ES-I3 (cell line): ENCODE results near the gene SOX8.
A peak's percentile ranks its signal among the peaks of the same experiment; 100 is the strongest.

ENCODE experiments used
- H3K36me3 ChIP-seq: 2 replicates; pipeline ENCODE4 v1.6.1; 2013; ENCODE audit warnings: mild to moderate bottlenecking, low read length, control low read depth, moderate library complexity; ENCODE audit not compliant: insufficient read depth
- H3K4me1 ChIP-seq: 2 replicates; pipeline ENCODE4 v1.6.1; 2013; ENCODE audit warnings: mild to moderate bottlenecking, control low read depth, low read length; ENCODE audit not compliant: insufficient read depth
- H3K9ac ChIP-seq: 2 replicates; pipeline ENCODE4 v1.6.1; 2013; ENCODE audit warnings: low read depth, mild to moderate bottlenecking, low read length, moderate library complexity
- H3K9me3 ChIP-seq: 2 replicates; pipeline ENCODE4 v1.6.1; 2013; ENCODE audit warnings: mild to moderate bottlenecking, low read length, moderate library complexity; ENCODE audit not compliant: control insufficient read depth, insufficient read depth

SOX8 gene

DNA sequence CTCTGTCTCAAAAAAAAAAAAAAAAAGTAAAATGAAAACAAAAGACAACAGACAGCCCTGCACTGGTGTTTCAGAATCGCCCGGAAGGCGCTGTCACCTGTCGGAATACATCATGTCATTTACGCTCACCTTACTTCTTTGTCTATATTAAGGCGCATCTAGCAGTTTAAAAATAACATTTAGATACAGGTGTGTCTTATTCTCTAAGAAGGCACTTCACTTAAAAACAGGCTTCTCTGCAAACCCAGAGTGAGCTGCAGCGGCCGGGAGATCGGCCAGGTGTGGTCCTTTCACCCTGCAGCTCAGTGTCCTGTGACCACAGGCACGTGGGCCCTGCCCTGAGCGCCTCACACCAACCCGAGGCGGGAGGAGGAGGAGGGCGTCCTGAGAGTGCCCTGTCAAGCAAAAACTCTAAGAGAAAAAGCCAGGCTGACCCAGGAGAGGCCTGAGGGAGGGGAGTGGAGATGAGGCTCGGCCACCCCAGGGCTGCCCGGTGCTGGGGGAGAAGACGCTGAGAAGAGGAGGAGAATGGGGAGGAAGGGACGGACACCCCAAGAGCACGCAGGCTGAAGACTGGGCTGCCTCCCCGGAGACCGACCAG, 7.5 kb upstream of the SOX8 start:
- no peaks in the 10 kb centered on the region for H3K4me1 ChIP-seq

DNA sequence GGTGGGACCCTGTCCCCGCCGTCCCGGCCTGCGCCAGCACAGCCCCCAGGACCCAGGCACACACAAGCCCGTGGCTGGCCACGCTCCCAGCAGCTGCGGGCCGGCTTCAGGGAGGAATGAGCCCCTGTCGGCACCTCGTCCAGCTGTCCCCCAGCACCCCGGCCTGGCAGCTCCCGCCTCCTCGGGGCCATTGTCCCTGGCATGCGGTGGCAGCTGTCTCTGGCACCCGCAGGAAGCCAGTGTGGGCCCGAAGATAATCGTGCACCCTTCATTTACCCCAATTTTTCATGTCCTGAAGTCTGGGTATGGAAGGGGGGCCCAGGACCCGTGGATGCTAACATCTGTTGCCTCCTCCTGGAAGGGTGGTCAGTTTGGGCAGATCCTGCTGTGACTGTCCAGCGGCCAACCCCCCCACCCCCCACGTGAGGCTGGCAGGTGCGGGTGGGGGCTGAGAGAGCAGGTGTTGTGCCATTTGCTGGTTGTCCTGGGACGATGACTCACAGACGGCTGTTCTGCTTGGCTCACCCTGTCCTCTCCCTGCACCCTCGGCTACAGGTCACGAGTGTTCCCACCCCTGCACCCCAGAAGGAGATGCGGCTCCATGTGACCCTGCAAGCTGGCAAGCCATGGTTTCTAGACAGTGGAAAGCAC, 6.8 kb upstream of the SOX8 start:
- Histone ChIP-seq H3K9ac (no peak overlapping the region), H3K4me1 (no peaks in the 10 kb centered on the region), H3K9me3 (no peaks in the 10 kb centered on the region), H3K36me3 (no peaks in the 10 kb centered on the region)

More for the DNA sequence above, 7.5 kb upstream of the SOX8 start:
- Histone ChIP-seq H3K9ac (no peak overlapping the region), H3K9me3 (no peaks in the 10 kb centered on the region), H3K36me3 (no peaks in the 10 kb centered on the region)

DNA sequence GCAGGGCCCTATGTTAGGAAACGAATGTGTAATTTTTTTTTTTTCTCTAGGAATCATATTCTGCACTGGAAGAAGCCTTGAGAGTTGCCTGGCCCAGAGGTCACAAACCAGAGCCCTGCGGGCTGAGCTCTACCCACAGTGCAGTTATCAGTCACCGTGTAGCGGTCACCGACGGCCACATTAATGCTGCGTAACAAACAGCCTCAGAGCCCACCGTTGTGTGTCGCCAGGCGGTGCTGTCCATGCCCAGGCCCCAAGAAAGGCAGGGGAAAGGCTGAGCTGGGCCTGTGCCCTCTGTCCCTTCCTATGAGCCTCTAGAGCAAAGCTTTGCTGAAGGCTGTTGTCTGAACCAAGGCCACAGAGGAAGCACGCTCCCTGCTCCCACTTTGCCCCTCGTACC, 6.3 kb upstream of the SOX8 start:
- H3K9ac ChIP-seq = no peak overlapping the region

DNA sequence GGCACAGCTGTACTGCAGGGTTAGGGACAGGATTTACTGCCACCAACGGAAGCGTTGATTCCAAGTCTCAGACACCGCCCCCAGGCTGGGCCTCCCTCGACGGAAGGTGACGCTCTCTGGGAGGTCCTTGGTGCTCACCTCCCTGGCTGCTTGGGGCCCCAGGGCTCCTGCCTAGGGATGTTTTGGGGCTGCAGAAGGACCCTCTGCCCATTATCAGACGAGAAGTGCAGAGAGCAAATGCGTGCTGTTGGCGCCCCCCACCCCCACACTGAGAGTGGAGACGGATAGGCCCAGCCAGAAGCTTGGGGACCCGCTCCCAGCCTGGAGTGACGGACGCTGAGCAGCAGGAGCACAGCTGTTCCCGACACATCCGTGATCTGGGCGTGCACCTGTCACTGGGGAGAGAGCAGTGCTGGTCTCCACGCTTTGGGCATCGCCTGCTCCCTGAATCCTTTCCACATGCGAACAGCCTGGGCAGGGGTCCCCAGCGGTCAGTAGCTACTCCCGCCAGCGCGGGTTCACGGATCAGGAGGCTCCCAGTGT, 5.1 kb upstream of the SOX8 start:
- no peaks in the 10 kb centered on the region for H3K9me3 ChIP-seq
- no peak overlapping the region for H3K9ac ChIP-seq
- no peaks in the 10 kb centered on the region for H3K36me3 ChIP-seq
- H3K4me1 ChIP-seq = no peaks in the 10 kb centered on the region

More for the DNA sequence above, 6.3 kb upstream of the SOX8 start:
- H3K4me1 ChIP-seq = no peaks in the 10 kb centered on the region
- no peaks in the 10 kb centered on the region for H3K36me3 ChIP-seq
- H3K9me3 ChIP-seq = no peaks in the 10 kb centered on the region

DNA sequence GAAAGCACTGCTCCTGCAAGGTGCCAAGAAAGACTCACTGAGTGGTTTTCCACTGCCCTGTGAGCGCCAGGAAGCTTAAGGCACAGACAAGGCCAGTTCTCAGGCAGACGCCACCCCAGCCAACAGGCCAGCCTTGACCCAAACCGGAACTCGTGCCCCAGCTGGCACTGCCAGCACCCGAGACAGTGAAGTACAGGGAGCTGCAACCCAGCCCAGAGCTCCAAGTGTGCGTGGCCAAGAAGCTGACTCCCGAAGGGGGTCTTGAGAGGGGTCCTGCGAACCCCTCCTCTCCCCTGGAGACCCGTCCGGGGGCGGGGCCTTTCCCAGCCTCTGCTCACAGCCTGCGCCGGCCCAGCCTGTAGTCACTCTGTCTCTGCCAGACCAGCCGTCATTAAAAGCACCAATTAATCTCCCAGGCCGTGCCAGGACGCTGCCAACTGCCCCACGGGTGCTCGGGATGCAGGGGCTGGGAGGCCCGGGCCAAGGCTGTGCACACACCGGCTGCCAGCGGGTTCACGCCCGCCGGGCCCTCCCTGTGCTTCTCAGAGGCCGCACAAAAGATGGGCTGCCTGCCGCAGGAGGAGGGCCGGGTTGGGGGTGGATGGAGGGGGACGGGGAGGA, 4.4 kb upstream of the SOX8 start:
- Histone ChIP-seq H3K9ac (no peak overlapping the region), H3K9me3 (no peaks in the 10 kb centered on the region), H3K36me3 (no peaks in the 10 kb centered on the region), H3K4me1 (no peaks in the 10 kb centered on the region)

DNA sequence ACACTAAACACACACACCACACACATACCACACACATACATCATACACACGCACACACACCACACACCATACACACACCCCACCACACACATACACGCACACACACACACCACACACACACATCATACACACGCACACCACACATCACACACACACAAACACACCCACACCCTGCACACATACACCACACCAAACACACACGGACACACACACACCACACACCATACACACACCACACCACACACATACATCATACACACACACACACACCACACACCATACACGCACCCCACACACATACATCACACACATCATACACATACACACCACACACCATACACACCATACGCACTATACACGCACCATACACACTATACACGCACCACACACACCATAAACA, 3.7 kb upstream of the SOX8 start:
- no peaks in the 10 kb centered on the region for H3K36me3 ChIP-seq
- no peaks in the 10 kb centered on the region; the same call in 1 of the 2 replicates for H3K4me1 ChIP-seq
- H3K9me3 ChIP-seq = no peaks in the 10 kb centered on the region
- no peak overlapping the region for H3K9ac ChIP-seq

DNA sequence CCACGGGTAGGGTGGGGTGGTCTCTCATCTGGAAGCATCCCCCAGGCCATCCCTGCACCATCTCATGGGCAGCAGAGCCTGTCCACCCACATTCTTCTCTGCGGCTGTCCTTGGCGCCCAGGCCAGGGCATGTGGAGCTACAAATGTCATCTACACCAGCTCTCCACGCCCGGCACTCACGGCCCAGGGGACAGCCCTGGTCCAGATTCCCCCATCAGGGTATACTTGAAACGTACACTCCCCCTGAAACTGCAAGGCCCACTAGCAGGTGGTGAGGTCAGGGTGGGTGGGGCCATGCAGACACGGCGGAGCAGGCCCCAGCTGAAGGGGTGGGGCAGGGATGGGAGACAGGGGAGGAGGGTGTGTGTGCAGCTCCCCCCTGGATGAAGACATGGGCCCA, 3.2 kb upstream of the SOX8 start:
- H3K9ac ChIP-seq = no peak overlapping the region
- H3K9me3 ChIP-seq = no peaks in the 10 kb centered on the region
- H3K36me3 ChIP-seq = no peaks in the 10 kb centered on the region
- H3K4me1 ChIP-seq = no peaks in the 10 kb centered on the region; the same call in 1 of the 2 replicates

DNA sequence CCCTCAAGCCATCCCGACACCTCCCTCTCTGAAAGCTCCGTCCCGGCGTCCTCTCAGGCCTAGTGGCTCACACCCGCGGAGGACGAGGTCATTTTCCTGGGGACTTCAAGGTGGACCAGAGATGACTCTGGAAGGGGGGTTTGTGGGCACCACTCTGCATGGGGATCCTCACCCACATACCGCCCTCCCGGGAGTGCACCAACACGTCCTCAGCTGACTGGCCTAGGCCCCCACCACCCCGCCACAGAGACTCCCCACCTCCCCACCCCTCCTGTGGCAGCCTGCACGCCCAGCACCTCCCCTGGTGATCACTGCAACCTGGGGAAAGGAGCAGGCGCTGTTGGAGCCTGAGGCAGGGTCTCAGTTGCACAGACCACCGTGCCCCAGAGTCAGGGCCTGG, 2.4 kb upstream of the SOX8 start:
- Histone ChIP-seq H3K9me3 (no peaks in the 10 kb centered on the region), H3K4me1 (no peaks in the 10 kb centered on the region; the same call in 1 of the 2 replicates), H3K36me3 (no peaks in the 10 kb centered on the region), H3K9ac (no peak overlapping the region)

DNA sequence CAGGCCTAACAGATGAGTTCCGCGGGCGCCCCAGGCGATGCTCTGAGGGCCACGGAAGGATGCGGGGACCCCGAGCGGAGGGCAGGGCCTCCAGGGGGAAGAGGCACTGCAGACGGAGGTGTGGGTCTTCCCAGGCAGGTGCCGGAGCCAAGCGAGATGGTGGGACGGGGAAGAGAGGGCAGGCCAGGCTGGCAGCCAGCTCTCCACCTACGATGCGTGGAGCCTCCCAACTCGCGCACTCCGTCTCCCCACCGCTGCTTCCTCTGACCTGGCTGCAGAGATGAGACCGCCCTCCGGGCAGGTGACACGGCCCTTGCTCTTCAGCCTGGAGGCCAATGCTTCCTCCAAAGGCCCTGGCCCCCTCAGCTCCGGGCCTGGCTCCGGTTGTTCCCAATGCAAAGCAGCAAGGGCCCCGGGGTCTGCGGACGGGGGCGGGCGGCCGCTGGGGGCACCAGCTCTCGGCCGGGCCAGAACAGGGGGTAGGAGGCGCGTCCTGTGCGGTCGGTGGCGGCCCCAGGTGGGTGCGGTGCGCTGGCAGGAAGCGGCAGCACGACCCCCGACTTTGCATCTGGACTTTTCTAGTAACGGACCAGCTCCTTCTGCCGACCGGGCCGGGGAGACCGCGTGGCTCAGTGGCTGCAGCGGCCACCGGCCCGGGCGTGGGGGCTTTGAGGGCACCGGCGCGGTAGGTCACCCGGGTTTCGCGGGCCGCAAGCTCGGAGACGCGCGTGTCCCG, 1.5 kb upstream of the SOX8 start:
- Histone ChIP-seq H3K9ac (peak overlapping the region; percentile 56), H3K9me3 (no peaks in the 10 kb centered on the region), H3K36me3 (no peaks in the 10 kb centered on the region), H3K4me1 (no peaks in the 10 kb centered on the region; the same call in 1 of the 2 replicates)

DNA sequence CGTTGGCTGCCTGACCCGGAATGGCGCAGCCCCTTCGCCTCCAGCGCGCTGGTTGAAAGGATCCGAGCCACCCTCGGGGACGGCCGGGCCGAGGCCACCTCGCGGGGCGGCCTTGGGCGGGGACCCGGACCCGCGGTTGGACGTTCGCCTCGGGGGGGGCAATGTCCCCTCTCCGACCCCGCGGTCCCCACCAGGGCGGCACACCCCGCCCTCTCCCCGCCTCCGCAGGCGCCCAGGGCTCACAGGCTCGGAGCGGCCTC, 1.0 kb upstream of the SOX8 start:
- Histone ChIP-seq H3K4me1 (no peaks in the 10 kb centered on the region; the same call in 1 of the 2 replicates), H3K36me3 (no peaks in the 10 kb centered on the region), H3K9me3 (no peaks in the 10 kb centered on the region), H3K9ac (peak overlapping the region; percentile 56)

DNA sequence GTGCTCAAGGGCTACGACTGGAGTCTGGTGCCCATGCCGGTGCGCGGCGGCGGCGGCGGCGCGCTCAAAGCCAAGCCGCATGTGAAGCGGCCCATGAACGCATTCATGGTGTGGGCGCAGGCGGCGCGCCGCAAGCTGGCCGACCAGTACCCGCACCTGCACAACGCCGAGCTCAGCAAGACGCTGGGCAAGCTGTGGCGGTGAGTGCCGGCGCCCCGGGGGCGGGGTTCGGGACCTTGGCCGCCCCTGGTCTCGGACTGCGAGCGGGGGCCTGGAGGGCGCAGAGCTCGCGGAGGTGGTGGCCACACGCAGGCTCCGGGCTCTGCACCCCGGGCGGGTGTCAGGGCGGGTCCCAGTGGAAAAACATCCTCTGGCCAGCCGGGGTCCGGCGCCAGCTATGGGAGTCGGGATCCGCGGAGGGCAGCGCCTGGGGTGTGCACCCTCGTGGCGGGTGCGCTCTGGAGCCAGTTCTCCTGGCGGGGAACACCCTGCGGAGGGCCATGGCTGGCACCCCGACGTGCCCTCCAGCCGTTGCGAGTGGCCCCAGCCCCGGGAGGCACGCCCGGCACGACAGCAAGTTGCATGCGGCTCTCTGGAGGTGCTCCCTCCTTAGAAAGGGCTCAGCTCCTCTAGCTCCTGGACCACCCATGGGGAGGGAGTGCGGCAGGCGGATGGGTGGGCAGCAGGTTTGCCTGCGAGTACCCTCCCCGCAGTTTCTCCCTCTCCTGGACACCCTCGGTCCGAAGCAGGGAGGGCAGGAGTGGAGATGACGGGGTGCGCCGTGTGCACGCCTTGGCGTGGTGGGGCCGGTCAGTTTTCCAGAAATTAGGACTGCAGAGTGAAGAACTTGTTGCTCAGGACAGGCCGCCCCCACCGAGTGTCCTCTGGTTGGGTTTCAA, 824 bp downstream of the SOX8 start:
- no peaks in the 10 kb centered on the region for H3K36me3 ChIP-seq
- no peaks in the 10 kb centered on the region; the same call in 1 of the 2 replicates for H3K4me1 ChIP-seq
- peak overlapping the region; percentile 60 for H3K9ac ChIP-seq
- no peaks in the 10 kb centered on the region for H3K9me3 ChIP-seq

DNA sequence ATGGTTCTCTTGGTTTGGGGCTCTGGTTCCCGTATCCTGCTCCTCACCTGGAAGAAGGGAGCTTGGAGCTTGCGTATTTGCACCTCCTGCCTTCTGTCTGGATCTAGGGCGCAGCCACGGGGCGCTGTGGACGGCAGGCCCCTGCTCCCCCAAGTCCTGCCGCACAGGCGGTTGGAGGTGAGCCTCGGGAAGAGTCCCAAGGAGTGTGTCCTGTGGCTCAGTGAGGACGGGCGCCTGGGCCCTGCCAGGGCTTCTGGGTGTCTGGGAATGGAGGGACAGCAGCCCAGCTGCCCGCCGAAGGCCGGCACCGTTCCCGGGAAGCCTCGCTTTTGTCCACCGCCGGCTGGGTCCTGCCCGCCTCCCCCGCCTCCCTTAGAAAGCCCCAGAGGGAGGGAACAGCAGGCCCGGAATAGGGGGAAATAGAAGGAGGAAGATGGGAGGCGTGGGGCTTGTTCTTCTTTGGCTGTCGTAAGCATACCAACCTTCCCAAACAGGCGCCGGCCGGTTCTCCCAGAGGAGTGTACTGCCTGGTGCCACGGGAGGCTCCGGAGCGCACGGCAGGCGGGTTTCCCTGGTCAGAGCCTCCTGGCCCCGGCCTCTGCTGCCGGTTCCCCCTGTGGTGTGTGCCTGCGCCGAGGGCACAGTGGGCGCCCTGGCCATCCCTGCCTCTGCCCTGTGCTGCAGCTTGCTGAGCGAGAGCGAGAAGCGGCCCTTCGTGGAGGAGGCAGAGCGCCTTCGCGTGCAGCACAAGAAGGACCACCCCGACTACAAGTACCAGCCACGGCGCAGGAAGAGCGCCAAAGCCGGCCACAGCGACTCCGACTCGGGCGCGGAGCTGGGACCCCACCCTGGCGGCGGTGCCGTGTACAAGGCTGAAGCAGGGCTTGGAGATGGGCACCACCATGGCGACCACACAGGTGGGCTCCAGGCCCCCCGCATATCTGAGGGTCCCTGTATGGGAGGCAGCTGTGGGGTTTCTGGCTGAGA, 1.8 kb downstream of the SOX8 start:
- Histone ChIP-seq H3K4me1 (no peaks in the 10 kb centered on the region; the same call in 1 of the 2 replicates), H3K9me3 (no peaks in the 10 kb centered on the region), H3K36me3 (no peaks in the 10 kb centered on the region), H3K9ac (peak overlapping the region; percentile 60; the same call in 1 of the 2 replicates)

DNA sequence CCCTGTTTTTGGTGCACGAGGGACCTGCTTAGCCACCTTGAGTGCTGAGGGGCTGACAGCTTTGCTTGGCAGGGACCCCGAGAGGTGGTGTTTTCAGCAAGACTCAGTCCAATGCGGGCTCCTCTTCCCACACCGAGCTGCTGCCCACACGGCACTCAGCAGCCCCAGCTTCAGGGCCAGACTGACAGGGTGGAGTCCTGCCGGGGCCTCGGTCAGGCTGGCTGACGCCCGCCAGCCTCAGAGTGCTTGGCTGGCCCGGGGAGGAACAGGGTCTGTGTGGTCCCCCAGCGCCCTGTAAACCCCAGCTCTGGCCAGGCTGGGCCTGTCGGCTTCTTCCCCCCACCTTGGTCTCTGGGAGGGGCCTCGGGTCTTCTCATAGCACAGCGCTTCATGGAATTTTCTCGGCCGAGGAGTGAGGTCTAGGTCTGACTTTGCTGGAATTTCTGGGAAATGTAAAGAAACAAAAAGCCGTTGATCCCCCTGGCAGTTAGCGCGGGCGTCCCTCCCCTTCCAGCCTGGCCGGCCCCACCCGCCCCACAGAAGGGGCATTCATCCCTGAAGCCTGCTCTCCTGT, 2.6 kb downstream of the SOX8 start:
- Histone ChIP-seq H3K9me3 (no peaks in the 10 kb centered on the region), H3K9ac (no peak overlapping the region), H3K4me1 (no peaks in the 10 kb centered on the region; the same call in 1 of the 2 replicates)

More for the DNA sequence above, 2.6 kb downstream of the SOX8 start:
- no peaks in the 10 kb centered on the region for H3K36me3 ChIP-seq
